DOHH2 (cell line): ENCODE data around the gene CUEDC1.
A peak's percentile ranks its signal among the peaks of the same experiment; 100 is the strongest.

ENCODE experiments used
- H3F3A ChIP-seq: fragments of 200-600 bp; sonication (generic), shearing (Covaris generic); 2 replicates; pipeline ENCODE4 v1.6.0; 2016; ENCODE audit warnings: antibody characterized with exemption, mild to moderate bottlenecking; ENCODE audit not compliant: control insufficient read depth, insufficient read depth
- H3K27ac ChIP-seq: fragments of 200-600 bp; sonication (generic); 2 replicates; pipeline ENCODE4 v1.5.1; 2014; ENCODE audit warnings: low read depth, mild to moderate bottlenecking, low read length, moderate library complexity
- H3K27me3 ChIP-seq: fragments of 200-600 bp; sonication (generic); 2 replicates; pipeline ENCODE4 v1.6.1; 2014; ENCODE audit warnings: mild to moderate bottlenecking, low read length, mixed read lengths; ENCODE audit not compliant: control insufficient read depth
- H3K36me3 ChIP-seq: fragments of 200-600 bp; sonication (generic); 2 replicates; pipeline ENCODE4 v1.6.1; 2014; ENCODE audit warnings: mild to moderate bottlenecking, low read length, moderate library complexity, mixed read lengths; ENCODE audit not compliant: control insufficient read depth
- H3K4me1 ChIP-seq: fragments of 200-600 bp; sonication (generic); 2 replicates; pipeline ENCODE4 v1.6.1; 2014; ENCODE audit warnings: mild to moderate bottlenecking, low read length, mixed read lengths; ENCODE audit not compliant: control insufficient read depth
- H3K4me2 ChIP-seq: fragments of 200-600 bp; sonication (generic); 2 replicates; pipeline ENCODE4 v1.6.0; 2014; ENCODE audit warnings: mild to moderate bottlenecking, low read length, moderate library complexity
- H3K4me3 ChIP-seq: fragments of 200-600 bp; sonication (generic); 2 replicates; pipeline ENCODE4 v1.5.1; 2014; ENCODE audit warnings: mild to moderate bottlenecking, low read length, mixed read lengths
- H3K79me2 ChIP-seq: fragments of 200-600 bp; sonication (generic); 2 replicates; pipeline ENCODE4 v1.6.1; 2014; ENCODE audit warnings: mild to moderate bottlenecking, low read length, mixed read lengths; ENCODE audit not compliant: control insufficient read depth
- H3K9me2 ChIP-seq: fragments of 200-600 bp; sonication (generic); replicated peaks from 2 replicates; pipeline ENCODE4 v1.6.1; 2014; ENCODE audit warnings: mild to moderate bottlenecking, low read length, mixed read lengths; ENCODE audit not compliant: control insufficient read depth
- H3K9me3 ChIP-seq: fragments of 200-600 bp; sonication (generic); 2 replicates; pipeline ENCODE4 v1.6.1; 2014; ENCODE audit warnings: antibody characterized with exemption, low read length, mixed read lengths; ENCODE audit not compliant: control insufficient read depth, insufficient read depth
- H4K20me1 ChIP-seq: fragments of 200-600 bp; sonication (generic); 2 replicates; pipeline ENCODE4 v1.6.0; 2014; ENCODE audit warnings: low read depth, mild to moderate bottlenecking, antibody characterized with exemption, low read length, moderate library complexity; ENCODE audit not compliant: control insufficient read depth, insufficient read depth
- EZH2phosphoT487 ChIP-seq: fragments of 200-600 bp; sonication (generic); IDR thresholded peaks from 2 replicates; pipeline ENCODE4 v1.6.1; 2017; ENCODE audit warnings: borderline replicate concordance, mild to moderate bottlenecking, antibody characterized with exemption, low read length, moderate library complexity, mixed read lengths
- TF ChIP-seq, protein P1 (sequence below): fragments of 200-600 bp; sonication (generic); IDR thresholded peaks from one replicate; pipeline ENCODE4 v1.5.1; 2014; ENCODE audit warnings: antibody characterized with exemption, mild to moderate bottlenecking, low read depth, low read length; ENCODE audit not compliant: poor library complexity, severe bottlenecking

The CUEDC1 gene

DNA sequence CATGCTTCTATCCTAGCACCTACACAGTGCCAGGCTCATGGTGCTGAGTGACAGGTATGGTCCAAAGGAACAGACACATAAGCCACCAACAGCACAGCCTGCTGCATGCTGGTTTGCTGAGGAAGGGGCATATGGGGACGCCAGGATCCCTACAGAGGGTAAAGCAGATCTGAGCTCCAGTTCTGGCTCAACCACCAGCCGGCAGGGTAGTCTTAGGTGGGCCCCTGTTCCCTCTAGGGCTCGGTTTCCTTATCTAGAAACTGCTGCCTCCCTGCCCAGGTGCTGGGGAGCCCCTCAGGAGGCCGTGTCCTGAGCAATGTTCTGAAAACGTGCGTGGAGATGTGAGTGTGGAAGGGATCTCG lies 81.2 kb downstream of the CUEDC1 start:
- Histone ChIP-seq H4K20me1 (no peaks in the 10 kb centered on the region), H3K9me2 (no peaks in the 10 kb centered on the region), H3K27ac (no peak overlapping the region), H3K9me3 (no peaks in the 10 kb centered on the region), H3K36me3 (no peaks in the 10 kb centered on the region), H3K4me2 (peak overlapping the region; percentile 37; the same call in 1 of the 2 replicates), H3K4me3 (no peak overlapping the region), H3F3A (no peaks in the 10 kb centered on the region), H3K4me1 (peaks cover 33% of the 10 kb centered on the region), H3K27me3 (peaks cover 42% of the 10 kb centered on the region), H3K79me2 (no peaks in the 10 kb centered on the region)
- no peak for TF ChIP-seq EZH2phosphoT487
- TF ChIP-seq, protein P1, sequence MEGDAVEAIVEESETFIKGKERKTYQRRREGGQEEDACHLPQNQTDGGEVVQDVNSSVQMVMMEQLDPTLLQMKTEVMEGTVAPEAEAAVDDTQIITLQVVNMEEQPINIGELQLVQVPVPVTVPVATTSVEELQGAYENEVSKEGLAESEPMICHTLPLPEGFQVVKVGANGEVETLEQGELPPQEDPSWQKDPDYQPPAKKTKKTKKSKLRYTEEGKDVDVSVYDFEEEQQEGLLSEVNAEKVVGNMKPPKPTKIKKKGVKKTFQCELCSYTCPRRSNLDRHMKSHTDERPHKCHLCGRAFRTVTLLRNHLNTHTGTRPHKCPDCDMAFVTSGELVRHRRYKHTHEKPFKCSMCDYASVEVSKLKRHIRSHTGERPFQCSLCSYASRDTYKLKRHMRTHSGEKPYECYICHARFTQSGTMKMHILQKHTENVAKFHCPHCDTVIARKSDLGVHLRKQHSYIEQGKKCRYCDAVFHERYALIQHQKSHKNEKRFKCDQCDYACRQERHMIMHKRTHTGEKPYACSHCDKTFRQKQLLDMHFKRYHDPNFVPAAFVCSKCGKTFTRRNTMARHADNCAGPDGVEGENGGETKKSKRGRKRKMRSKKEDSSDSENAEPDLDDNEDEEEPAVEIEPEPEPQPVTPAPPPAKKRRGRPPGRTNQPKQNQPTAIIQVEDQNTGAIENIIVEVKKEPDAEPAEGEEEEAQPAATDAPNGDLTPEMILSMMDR, result no peak

DNA sequence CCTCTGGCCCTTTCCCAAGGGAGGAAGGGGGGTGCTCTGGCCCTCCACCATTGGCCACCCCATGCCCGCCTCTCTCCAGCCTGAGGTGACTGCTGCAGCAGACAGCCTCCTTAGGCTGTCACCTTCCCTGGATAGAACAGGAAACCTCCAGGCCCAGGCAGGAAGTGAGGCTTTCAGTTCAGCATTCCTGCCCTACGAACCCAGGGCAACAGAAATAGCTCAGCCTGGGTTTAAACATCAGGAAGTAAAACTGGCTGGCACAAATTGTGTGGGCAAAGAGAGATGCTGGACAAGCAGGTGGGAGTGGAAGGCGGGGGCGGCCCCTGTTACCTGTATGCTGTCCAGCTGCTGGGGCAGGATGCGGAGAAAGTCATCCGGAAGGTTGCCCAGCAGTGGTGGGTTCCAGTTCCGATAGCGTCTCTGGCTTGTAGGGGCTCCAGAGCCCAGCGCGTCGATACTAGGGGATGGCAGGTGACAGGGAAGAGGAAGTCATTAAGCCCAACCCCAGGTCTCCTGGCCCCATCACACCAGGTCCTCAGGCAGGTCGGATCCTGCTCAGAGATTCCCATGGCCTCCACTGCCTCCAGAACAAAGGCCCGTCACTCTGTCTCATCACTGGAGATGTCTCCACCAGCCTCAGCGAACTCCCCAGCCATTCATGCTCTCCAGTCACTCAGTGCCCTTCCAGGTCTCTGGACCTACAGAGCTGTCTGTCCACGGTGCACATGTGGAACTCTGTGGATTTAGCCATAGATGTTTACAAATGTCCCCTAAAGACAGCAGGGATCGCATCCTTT lies 81.8 kb downstream of the CUEDC1 start:
- no peak overlapping the region for H3K27ac ChIP-seq
- no peaks in the 10 kb centered on the region for H3K9me2 ChIP-seq
- TF ChIP-seq EZH2phosphoT487, result no peak
- TF ChIP-seq, protein P1, result no peak
- H3K79me2 ChIP-seq, result no peaks in the 10 kb centered on the region
- H3K4me2 ChIP-seq, result no peak overlapping the region
- peaks cover 40% of the 10 kb centered on the region for H3K27me3 ChIP-seq
- peaks cover 39% of the 10 kb centered on the region for H3K4me1 ChIP-seq
- H3F3A ChIP-seq, result no peaks in the 10 kb centered on the region
- no peaks in the 10 kb centered on the region for H3K36me3 ChIP-seq
- H4K20me1 ChIP-seq, result no peaks in the 10 kb centered on the region
- no peak overlapping the region for H3K4me3 ChIP-seq
- no peaks in the 10 kb centered on the region for H3K9me3 ChIP-seq

DNA sequence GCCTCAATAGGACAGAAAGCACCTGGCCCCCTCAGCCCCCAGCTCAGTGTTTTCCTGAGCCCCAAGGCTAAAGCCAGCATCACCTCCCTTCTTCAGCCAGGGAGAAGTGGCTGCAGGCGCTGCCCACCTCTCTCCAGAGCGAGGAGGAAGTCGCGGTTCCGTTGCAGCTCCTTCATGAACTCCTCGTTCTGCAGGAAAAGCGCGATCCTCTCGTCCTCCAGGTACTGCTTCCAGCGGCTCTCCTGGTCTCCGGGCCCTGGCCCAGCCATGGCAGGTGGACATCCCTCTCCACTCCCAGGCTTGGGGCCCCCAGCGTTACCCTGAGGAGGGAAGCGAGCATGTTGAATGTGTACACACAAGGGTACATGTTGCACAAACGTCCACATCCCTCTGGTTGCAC lies 82.7 kb downstream of the CUEDC1 start:
- Histone ChIP-seq H3K79me2 (no peaks in the 10 kb centered on the region), H3K9me2 (no peaks in the 10 kb centered on the region), H3K9me3 (no peaks in the 10 kb centered on the region), H3K36me3 (no peaks in the 10 kb centered on the region), H3K4me2 (no peak overlapping the region), H3K4me1 (peaks cover 48% of the 10 kb centered on the region), H3F3A (no peaks in the 10 kb centered on the region), H3K27me3 (peaks cover 36% of the 10 kb centered on the region), H3K27ac (no peak overlapping the region), H4K20me1 (no peaks in the 10 kb centered on the region), H3K4me3 (no peak overlapping the region)
- TF ChIP-seq, protein P1, result no peak
- TF ChIP-seq EZH2phosphoT487, result no peak

DNA sequence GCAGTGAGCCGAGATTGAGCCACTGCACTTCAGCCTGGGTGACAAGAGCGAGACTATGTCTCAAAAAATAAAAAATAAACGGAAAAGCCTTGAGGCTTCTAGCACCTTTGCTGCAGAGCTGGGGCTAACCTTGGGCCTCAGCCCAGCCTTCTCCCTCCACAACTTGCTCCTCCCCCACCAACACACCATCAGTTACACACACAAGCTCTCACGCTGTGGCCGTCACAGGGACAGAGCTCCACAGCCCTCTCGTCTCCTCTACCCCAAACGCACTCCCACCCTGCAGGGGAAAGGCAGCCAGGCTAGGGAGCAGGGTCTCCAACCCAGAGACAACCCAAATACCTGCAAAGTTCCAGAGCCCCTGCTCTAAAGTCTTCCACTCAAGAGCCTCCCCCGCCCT lies 83.3 kb downstream of the CUEDC1 start:
- TF ChIP-seq, protein P1, result no peak
- TF ChIP-seq EZH2phosphoT487, result no peak
- Histone ChIP-seq H4K20me1 (no peaks in the 10 kb centered on the region), H3K79me2 (no peaks in the 10 kb centered on the region), H3K27me3 (peaks cover 36% of the 10 kb centered on the region), H3F3A (no peaks in the 10 kb centered on the region), H3K9me3 (no peaks in the 10 kb centered on the region), H3K9me2 (no peaks in the 10 kb centered on the region), H3K4me3 (no peak overlapping the region), H3K27ac (no peak overlapping the region), H3K4me1 (peaks cover 49% of the 10 kb centered on the region), H3K36me3 (no peaks in the 10 kb centered on the region), H3K4me2 (no peak overlapping the region)
